H9 (cell line): Measurements from ENCODE around the gene DTX4. TPM values are rescaled to one million over a fixed set of nuclear protein-coding genes. Genes with fewer than 3 reads are reported as not detected.

Source experiments
- DNase-seq: peaks from one replicate; pipeline ENCODE4 v3.0.0-alpha.2; 2017
- H2AFZ ChIP-seq: one replicate; pipeline ENCODE4 v1.6.1; 2013; ENCODE audit warnings: mild to moderate bottlenecking, low read length, control low read depth, moderate library complexity
- H2AK5ac ChIP-seq: 2 replicates; pipeline ENCODE4 v1.6.1; 2013; ENCODE audit warnings: low read length, control low read depth, mixed read lengths; ENCODE audit not compliant: insufficient read length
- H2BK120ac ChIP-seq: one replicate; pipeline ENCODE4 v1.6.1; 2013; ENCODE audit warnings: low read depth, mild to moderate bottlenecking, low read length, control low read depth, inconsistent platforms; ENCODE audit not compliant: poor library complexity, severe bottlenecking
- H2BK12ac ChIP-seq: 2 replicates; pipeline ENCODE4 v1.6.1; 2013; ENCODE audit warnings: low read length, control low read depth, mixed read lengths, low read depth; ENCODE audit not compliant: insufficient read length
- H2BK15ac ChIP-seq: 2 replicates; pipeline ENCODE4 v1.6.1; 2013; ENCODE audit warnings: low read depth, low read length, control low read depth
- H2BK20ac ChIP-seq: one replicate; pipeline ENCODE4 v1.6.1; 2013; ENCODE audit warnings: low read depth, mild to moderate bottlenecking, low read length, control low read depth, inconsistent platforms; ENCODE audit not compliant: poor library complexity, severe bottlenecking
- H2BK5ac ChIP-seq: 2 replicates; pipeline ENCODE4 v1.6.1; 2013; ENCODE audit warnings: low read length, control low read depth, mixed read lengths; ENCODE audit not compliant: insufficient read length
- H3K14ac ChIP-seq: 2 replicates; pipeline ENCODE4 v1.6.1; 2013; ENCODE audit warnings: low read length, control low read depth; ENCODE audit not compliant: insufficient read depth
- H3K18ac ChIP-seq: 2 replicates; pipeline ENCODE4 v1.6.1; 2013; ENCODE audit warnings: low read depth, mild to moderate bottlenecking, mixed read lengths, low read length, control low read depth; ENCODE audit not compliant: insufficient read length
- H3K23ac ChIP-seq: 2 replicates; pipeline ENCODE4 v1.6.1; 2013; ENCODE audit warnings: low read length, control low read depth, mixed read lengths, low read depth; ENCODE audit not compliant: insufficient read length
- H3K23me2 ChIP-seq: 2 replicates; pipeline ENCODE4 v1.6.1; 2013; ENCODE audit warnings: low read depth, mild to moderate bottlenecking, mixed read lengths, low read length, control low read depth; ENCODE audit not compliant: insufficient read length, poor library complexity, severe bottlenecking
- H3K27ac ChIP-seq: 2 replicates; pipeline ENCODE4 v1.5.1; 2013; ENCODE audit warnings: low read length, control low read depth, mixed read lengths, low read depth; ENCODE audit not compliant: insufficient read length
- H3K27me3 ChIP-seq: 2 replicates; pipeline ENCODE4 v1.6.1; 2013; ENCODE audit warnings: low read length, control low read depth, inconsistent platforms; ENCODE audit not compliant: insufficient read depth
- H3K4ac ChIP-seq: 2 replicates; pipeline ENCODE4 v1.6.1; 2013; ENCODE audit warnings: low read depth, mild to moderate bottlenecking, control low read depth, inconsistent platforms, low read length, moderate library complexity
- H3K4me1 ChIP-seq: 2 replicates; pipeline ENCODE4 v1.6.1; 2013; ENCODE audit warnings: low read length, control low read depth, inconsistent platforms; ENCODE audit not compliant: insufficient read depth
- H3K4me2 ChIP-seq: 2 replicates; pipeline ENCODE4 v1.6.1; 2013; ENCODE audit warnings: low read length, control low read depth, mixed read lengths; ENCODE audit not compliant: insufficient read length, insufficient read depth
- H3K56ac ChIP-seq: 2 replicates; pipeline ENCODE4 v1.6.1; 2013; ENCODE audit warnings: low read depth, mild to moderate bottlenecking, mixed read lengths, low read length, control low read depth; ENCODE audit not compliant: insufficient read length
- H3K79me1 ChIP-seq: 2 replicates; pipeline ENCODE4 v1.6.1; 2013; ENCODE audit warnings: low read depth, mild to moderate bottlenecking, moderate library complexity, low read length, control low read depth, inconsistent platforms; ENCODE audit not compliant: insufficient read depth, poor library complexity, severe bottlenecking
- H3K79me2 ChIP-seq: 2 replicates; pipeline ENCODE4 v1.6.1; 2013; ENCODE audit warnings: low read length, control low read depth, inconsistent platforms; ENCODE audit not compliant: insufficient read depth
- H3K9ac ChIP-seq: 2 replicates; pipeline ENCODE4 v1.6.1; 2013; ENCODE audit warnings: low read length, control low read depth, mixed read lengths; ENCODE audit not compliant: insufficient read length; ENCODE audit errors: extremely low read depth
- H3K9me3 ChIP-seq: one replicate; pipeline ENCODE4 v1.6.1; 2013; ENCODE audit warnings: low read depth, low read length, inconsistent platforms; ENCODE audit not compliant: control insufficient read depth
- H3T11ph ChIP-seq: one replicate; pipeline ENCODE4 v1.6.1; 2013; ENCODE audit warnings: mild to moderate bottlenecking, low read length, control low read depth, inconsistent platforms
- H4K20me1 ChIP-seq: one replicate; pipeline ENCODE4 v1.6.1; 2013; ENCODE audit not compliant: control insufficient read depth, insufficient read length, insufficient read depth
- H4K5ac ChIP-seq: 2 replicates; pipeline ENCODE4 v1.6.1; 2013; ENCODE audit warnings: low read depth, mild to moderate bottlenecking, mixed read lengths, low read length, control low read depth; ENCODE audit not compliant: insufficient read length
- H4K8ac ChIP-seq: replicated peaks from 2 replicates; pipeline ENCODE4 v1.6.1; 2013; ENCODE audit warnings: low read length, control low read depth, mixed read lengths, low read depth; ENCODE audit not compliant: insufficient read length
- H4K91ac ChIP-seq: 2 replicates; pipeline ENCODE4 v1.6.1; 2013; ENCODE audit warnings: low read depth, mild to moderate bottlenecking, moderate library complexity, mixed read lengths, low read length, control low read depth; ENCODE audit not compliant: insufficient read length
- H3K27ac Mint-ChIP-seq, 3 experiments: 2 replicates in 2 of 3; 3 replicates in 1 of 3; pipeline ENCODE4 v1.8.0; 2020 to 2021; ENCODE audit warnings: mixed read lengths in 3 of 3, mild to moderate bottlenecking in 1 of 3, moderate library complexity in 1 of 3
- H3K27me3 Mint-ChIP-seq: 2 replicates; pipeline ENCODE4 v1.8.0; 2021; ENCODE audit warnings: low read depth, mild to moderate bottlenecking, moderate library complexity, mixed read lengths
- H3K36me3 Mint-ChIP-seq, 3 experiments: 2 replicates in 2 of 3; 3 replicates in 1 of 3; pipeline ENCODE4 v1.8.0; 2020 to 2021; ENCODE audit warnings: low read depth in 3 of 3, mixed read lengths in 3 of 3; ENCODE audit not compliant: insufficient read depth in 1 of 3
- H3K4me1 Mint-ChIP-seq, 2 experiments: 2 replicates each; pipeline ENCODE4 v1.8.0; 2020; ENCODE audit warnings: mixed read lengths in 2 of 2
- H3K4me3 Mint-ChIP-seq, 2 experiments: 2 replicates in 1 of 2; 3 replicates in 1 of 2; pipeline ENCODE4 v1.8.0; 2020 to 2021; ENCODE audit warnings: mild to moderate bottlenecking in 2 of 2, mixed read lengths in 2 of 2, moderate library complexity in 1 of 2
- H3K9me3 Mint-ChIP-seq, 2 experiments: 2 replicates in 1 of 2; 3 replicates in 1 of 2; pipeline ENCODE4 v1.8.0; 2020; ENCODE audit warnings: mild to moderate bottlenecking in 2 of 2, mixed read lengths in 2 of 2, moderate library complexity in 1 of 2
- CTCF ChIP-seq: fragments of 200-600 bp; sonication (generic); conservative IDR thresholded peaks from 3 replicates; pipeline ENCODE4 v1.8.0; 2021; ENCODE audit warnings: antibody characterized with exemption, mild to moderate bottlenecking
- WGBS: extraction: QIAGEN DNeasy Blood & Tissue Kit; methylation state at CpG from one replicate; pipeline ENCODE4 v1.1.7; 2013; ENCODE audit warnings: missing lambda C conversion rate, low lambda C conversion rate, mixed read lengths; ENCODE audit not compliant: insufficient read length; ENCODE audit errors: extremely low coverage; 5-methylcytosine and 5-hydroxymethylcytosine counted together
- total RNA-seq: library from RNA; stranded (reverse); gene quantifications from 2 replicates; pipeline ENCODE4 v1.2.1, GENCODE V29; 2021

The DTX4 gene
- total RNA-seq, 1 experiment from 2014 or later = 13.0 TPM

GRCh38 chr11:59186130-59186594 lies 14.2 kb downstream of the DTX4 start:
- Histone ChIP-seq H3K27me3 (no peaks in the 10 kb centered on the region), H3K4ac (no peak overlapping the region), H4K5ac (no peak overlapping the region), H4K8ac (no peak overlapping the region), H2AK5ac (no peak overlapping the region), H3K23ac (no peak overlapping the region), H2BK12ac (no peak overlapping the region), H2BK5ac (no peak overlapping the region), H3K9me3 (no peaks in the 10 kb centered on the region), H3K27ac (no peak overlapping the region), H3K14ac (no peak overlapping the region), H3K4me1 (no peaks in the 10 kb centered on the region; the same call in 1 of the 2 replicates), H3K9ac (no peak overlapping the region), H2BK15ac (no peak overlapping the region), H2AFZ (no peak overlapping the region), H2BK120ac (no peak overlapping the region), H3K18ac (no peak overlapping the region), H3K4me2 (no peak overlapping the region), H4K20me1 (no peaks in the 10 kb centered on the region), H3T11ph (no peak overlapping the region), H3K56ac (no peak overlapping the region), H4K91ac (no peak overlapping the region), H3K79me2 (no peaks in the 10 kb centered on the region), H3K23me2 (no peaks in the 10 kb centered on the region), H3K79me1 (peaks cover 6% of the 10 kb centered on the region), H2BK20ac (no peak overlapping the region)
- peaks cover 4 to 36% (median 27%) of the 10 kb centered on the region in 3 experiments; a peak in 6 of 7 replicates for H3K36me3 Mint-ChIP-seq
- no peak overlapping the region; a peak in 1 of 5 replicates for H3K4me3 Mint-ChIP-seq
- no CpG with 5 or more reads among the region's 5 CpGs for WGBS
- peak overlapping the region in 1 of 3 experiments; percentile 79; a peak in 4 of 7 replicates for H3K27ac Mint-ChIP-seq
- H3K9me3 Mint-ChIP-seq = no peaks in the 10 kb centered on the region
- peaks cover 18 to 21% of the 10 kb centered on the region in 2 experiments for H3K4me1 Mint-ChIP-seq
- no peaks in the 10 kb centered on the region; the same call in 1 of the 2 replicates for H3K27me3 Mint-ChIP-seq
- TF ChIP-seq CTCF = peak; percentile 84
- peak; percentile 68 for DNase-seq
